Duodenal mucosa (tissue), 2 donors: ENCODE measurements around the gene GSDME.

Experiments used
- H3K27ac ChIP-seq: one replicate; pipeline ENCODE4 v1.7.0; 2013; ENCODE audit warnings: low read depth, low read length
- H3K27me3 ChIP-seq, 2 donors: one replicate each; pipeline ENCODE4 v1.7.0; 2013; ENCODE audit warnings: low read length in 2 of 2, control low read depth in 1 of 2; ENCODE audit not compliant: insufficient read depth in 2 of 2, control insufficient read depth in 1 of 2
- H3K36me3 ChIP-seq, 2 donors: one replicate each; pipeline ENCODE4 v1.7.0; 2013; ENCODE audit warnings: low read length in 2 of 2, control low read depth in 1 of 2; ENCODE audit not compliant: insufficient read depth in 2 of 2, control insufficient read depth in 1 of 2
- H3K4me1 ChIP-seq, 2 donors: one replicate each; pipeline ENCODE4 v1.7.0; 2013; ENCODE audit warnings: low read length in 2 of 2, control low read depth in 1 of 2; ENCODE audit not compliant: insufficient read depth in 2 of 2, control insufficient read depth in 1 of 2
- H3K4me3 ChIP-seq, 2 donors: one replicate each; pipeline ENCODE4 v1.7.0; 2013; ENCODE audit warnings: low read length in 2 of 2, low read depth in 1 of 2
- H3K9ac ChIP-seq, 2 donors: one replicate each; pipeline ENCODE4 v1.7.0; 2013; ENCODE audit warnings: low read length in 2 of 2, low read depth in 1 of 2
- H3K9me3 ChIP-seq, 2 donors: one replicate each; pipeline ENCODE4 v1.7.0; 2013; ENCODE audit warnings: low read length in 2 of 2, control low read depth in 1 of 2; ENCODE audit not compliant: control insufficient read depth in 1 of 2

The GSDME gene

GRCh38 chr7:24793982-24794648 lies 36.9 kb upstream of the GSDME start:
- H3K9ac ChIP-seq: no peak overlapping the region
- H3K9me3 ChIP-seq: no peaks in the 10 kb centered on the region
- H3K36me3 ChIP-seq: no peaks in the 10 kb centered on the region
- no peaks in the 10 kb centered on the region for H3K4me1 ChIP-seq
- H3K27me3 ChIP-seq: no peaks in the 10 kb centered on the region
- H3K4me3 ChIP-seq: no peak overlapping the region
- no peak overlapping the region for H3K27ac ChIP-seq

GRCh38 chr7:24788961-24789576 lies 31.8 kb upstream of the GSDME start:
- no peaks in the 10 kb centered on the region for H3K36me3 ChIP-seq
- no peak overlapping the region for H3K4me3 ChIP-seq
- H3K27ac ChIP-seq: no peak overlapping the region
- no peaks in the 10 kb centered on the region for H3K9me3 ChIP-seq
- H3K27me3 ChIP-seq: no peaks in the 10 kb centered on the region
- no peaks in the 10 kb centered on the region for H3K4me1 ChIP-seq
- no peak overlapping the region for H3K9ac ChIP-seq

GRCh38 chr7:24788075-24788474 lies 30.8 kb upstream of the GSDME start:
- no peaks in the 10 kb centered on the region for H3K36me3 ChIP-seq
- no peaks in the 10 kb centered on the region for H3K27me3 ChIP-seq
- H3K9ac ChIP-seq: no peak overlapping the region
- H3K4me3 ChIP-seq: no peak overlapping the region
- no peak overlapping the region for H3K27ac ChIP-seq
- no peaks in the 10 kb centered on the region for H3K9me3 ChIP-seq
- no peaks in the 10 kb centered on the region for H3K4me1 ChIP-seq

- Histone ChIP-seq H3K4me1 (no peaks in the 10 kb centered on the region), H3K27ac (no peak overlapping the region), H3K9ac (no peak overlapping the region), H3K36me3 (no peaks in the 10 kb centered on the region), H3K27me3 (no peaks in the 10 kb centered on the region), H3K4me3 (no peak overlapping the region), H3K9me3 (no peaks in the 10 kb centered on the region)
Measured at GRCh38 chr7:24786941-24787340, 29.7 kb upstream of the GSDME start.

GRCh38 chr7:24786306-24786705 lies 29.0 kb upstream of the GSDME start:
- Histone ChIP-seq H3K36me3 (no peaks in the 10 kb centered on the region), H3K9ac (no peak overlapping the region), H3K27me3 (no peaks in the 10 kb centered on the region), H3K27ac (no peak overlapping the region), H3K9me3 (no peaks in the 10 kb centered on the region), H3K4me1 (no peaks in the 10 kb centered on the region), H3K4me3 (no peak overlapping the region)

- Histone ChIP-seq H3K4me1 (no peaks in the 10 kb centered on the region), H3K9me3 (no peaks in the 10 kb centered on the region), H3K27me3 (no peaks in the 10 kb centered on the region), H3K27ac (no peak overlapping the region), H3K4me3 (no peak overlapping the region), H3K36me3 (no peaks in the 10 kb centered on the region), H3K9ac (no peak overlapping the region)
Measured at GRCh38 chr7:24784277-24784676, 27.0 kb upstream of the GSDME start.

- Histone ChIP-seq H3K9ac (no peak overlapping the region), H3K4me3 (no peak overlapping the region), H3K4me1 (no peaks in the 10 kb centered on the region), H3K27ac (no peak overlapping the region), H3K9me3 (no peaks in the 10 kb centered on the region), H3K27me3 (no peaks in the 10 kb centered on the region), H3K36me3 (no peaks in the 10 kb centered on the region)
Measured at GRCh38 chr7:24783698-24784097, 26.4 kb upstream of the GSDME start.

GRCh38 chr7:24781106-24781505 lies 23.8 kb upstream of the GSDME start:
- no peak overlapping the region for H3K4me3 ChIP-seq
- H3K36me3 ChIP-seq: no peaks in the 10 kb centered on the region
- no peaks in the 10 kb centered on the region for H3K27me3 ChIP-seq
- H3K4me1 ChIP-seq: no peaks in the 10 kb centered on the region
- no peak overlapping the region for H3K27ac ChIP-seq
- H3K9ac ChIP-seq: no peak overlapping the region
- H3K9me3 ChIP-seq: no peaks in the 10 kb centered on the region

- Histone ChIP-seq H3K36me3 (no peaks in the 10 kb centered on the region), H3K4me3 (no peak overlapping the region), H3K4me1 (no peaks in the 10 kb centered on the region), H3K9me3 (no peaks in the 10 kb centered on the region), H3K27me3 (no peaks in the 10 kb centered on the region), H3K27ac (no peak overlapping the region), H3K9ac (no peak overlapping the region)
Measured at GRCh38 chr7:24779283-24779655, 22.0 kb upstream of the GSDME start.

- no peaks in the 10 kb centered on the region for H3K4me1 ChIP-seq
- H3K27me3 ChIP-seq: no peaks in the 10 kb centered on the region
- H3K9me3 ChIP-seq: no peaks in the 10 kb centered on the region
- no peaks in the 10 kb centered on the region for H3K36me3 ChIP-seq
- H3K9ac ChIP-seq: no peak overlapping the region
- no peak overlapping the region for H3K27ac ChIP-seq
- no peak overlapping the region for H3K4me3 ChIP-seq
Measured at GRCh38 chr7:24778543-24779282, 21.4 kb upstream of the GSDME start.
